Fibroblast of lung (primary cell): ENCODE data around the gene NXNL2. TPM values are rescaled to one million over a fixed set of nuclear protein-coding genes. Genes with fewer than 3 reads are reported as not detected.

Experiments used
- DNase-seq, 2 donors: peaks; one replicate each; pipeline versions ENCODE4 v3.0.0 to v3.0.0-alpha.2; 2010; ENCODE audit warnings: low read depth in 2 of 2
- H2AFZ ChIP-seq: 2 replicates; pipeline ENCODE4 v1.5.1; 2012; ENCODE audit warnings: low read length, control low read depth, inconsistent platforms
- H3K27ac ChIP-seq: 2 replicates; pipeline ENCODE4 v1.5.1; 2011; ENCODE audit warnings: low read length, control low read depth; ENCODE audit not compliant: insufficient read depth
- H3K27me3 ChIP-seq: 2 replicates; pipeline ENCODE4 v1.5.1; 2011; ENCODE audit warnings: mild to moderate bottlenecking, low read length; ENCODE audit not compliant: control insufficient read depth, insufficient read depth
- H3K36me3 ChIP-seq: 2 replicates; pipeline ENCODE4 v1.5.1; 2011; ENCODE audit warnings: low read length; ENCODE audit not compliant: control insufficient read depth, insufficient read depth
- H3K4me1 ChIP-seq: 2 replicates; pipeline ENCODE4 v1.5.1; 2011; ENCODE audit warnings: low read length; ENCODE audit not compliant: control insufficient read depth, insufficient read depth; ENCODE audit errors: extremely low read depth
- H3K4me2 ChIP-seq: 2 replicates; pipeline ENCODE4 v1.5.1; 2011; ENCODE audit warnings: low read length, control low read depth; ENCODE audit not compliant: insufficient read depth; ENCODE audit errors: extremely low read depth
- H3K4me3 ChIP-seq, 4 experiments: fragments of 200-600 bp in 1 of 4; sonication (generic) in 1 of 4; replicated peaks in 1 of 4; 2 replicates each; pipeline ENCODE4 v1.5.1; 2011 to 2016; ENCODE audit warnings: low read length in 4 of 4, low read depth in 3 of 4, mild to moderate bottlenecking in 3 of 4, control low read depth in 2 of 4, inconsistent platforms in 1 of 4, mixed read lengths in 1 of 4; ENCODE audit not compliant: insufficient read depth in 1 of 4; ENCODE audit errors: control extremely low read depth in 1 of 4
- H3K79me2 ChIP-seq: 2 replicates; pipeline ENCODE4 v1.5.1; 2012; ENCODE audit warnings: mild to moderate bottlenecking, low read length, inconsistent platforms; ENCODE audit not compliant: control insufficient read depth, insufficient read depth
- H3K9ac ChIP-seq: 2 replicates; pipeline ENCODE4 v1.5.1; 2011; ENCODE audit warnings: mild to moderate bottlenecking, low read length, control low read depth; ENCODE audit not compliant: insufficient read depth
- H3K9me3 ChIP-seq: 2 replicates; pipeline ENCODE4 v1.5.1; 2012; ENCODE audit warnings: low read depth, low read length; ENCODE audit not compliant: control insufficient read depth, insufficient read depth
- H4K20me1 ChIP-seq: 2 replicates; pipeline ENCODE4 v1.5.1; 2011; ENCODE audit warnings: low read length; ENCODE audit not compliant: control insufficient read depth, insufficient read depth; ENCODE audit errors: extremely low read depth
- CTCF ChIP-seq, 2 donors: IDR thresholded peaks in 1 of 2; conservative IDR thresholded peaks in 1 of 2; 1 replicate in 1 of 2; 2 replicates in 1 of 2; pipeline ENCODE4 v1.5.1; 2011 to 2012; ENCODE audit warnings: low read length in 2 of 2, control low read depth in 1 of 2, inconsistent platforms in 1 of 2, low read depth in 1 of 2, mild to moderate bottlenecking in 1 of 2
- EZH2 ChIP-seq: IDR thresholded peaks from 2 replicates; pipeline ENCODE4 v1.5.1; 2012; ENCODE audit warnings: low read length, control low read depth, mild to moderate bottlenecking; ENCODE audit errors: missing control alignments
- polyA plus RNA-seq, 2 donors: library from polyadenylated mRNA; depleted of rRNA in 1 of 2; stranded (reverse) in 1 of 2; unstranded in 1 of 2; fragments of >200 nt; gene quantifications; 2 replicates each; pipeline ENCODE4 v1.2.1, GENCODE V29; 2011 to 2012; ENCODE audit warnings: missing spikeins in 1 of 2
- total RNA-seq: library from RNA; depleted of rRNA; stranded (reverse); fragments of >200 nt; gene quantifications from 2 replicates; pipeline ENCODE4 v1.2.1, GENCODE V29; 2014

The NXNL2 gene
- total and polyA plus RNA-seq, 2 donors (not counting 1 experiment from before 2014, with no cell fraction given): 0.50 to 1.3 TPM

- H3K27ac ChIP-seq: no peak overlapping the region
- no peaks in the 10 kb centered on the region for H3K9me3 ChIP-seq
- no peak overlapping the region for H2AFZ ChIP-seq
- no peaks in the 10 kb centered on the region for H3K4me1 ChIP-seq
- no peak overlapping the region for H3K4me3 ChIP-seq
- H3K27me3 ChIP-seq: no peaks in the 10 kb centered on the region
- H3K79me2 ChIP-seq: no peaks in the 10 kb centered on the region
- H3K36me3 ChIP-seq: no peaks in the 10 kb centered on the region
- DNase-seq: no peak
- H3K9ac ChIP-seq: no peak overlapping the region
- no peaks in the 10 kb centered on the region for H4K20me1 ChIP-seq
- no peak for TF ChIP-seq EZH2
- TF ChIP-seq CTCF (conservative IDR thresholded peaks at IDR 0.05 in 1 of 2, IDR thresholded peaks at IDR 0.05 in 1 of 2; ENCODE audit: low read depth in 1 of 2, low read length in 2 of 2): no peak
- no peak overlapping the region for H3K4me2 ChIP-seq
These were observed 37.7 kb downstream of the NXNL2 start for GRCh38 chr9:88572684-88573083.

DNA sequence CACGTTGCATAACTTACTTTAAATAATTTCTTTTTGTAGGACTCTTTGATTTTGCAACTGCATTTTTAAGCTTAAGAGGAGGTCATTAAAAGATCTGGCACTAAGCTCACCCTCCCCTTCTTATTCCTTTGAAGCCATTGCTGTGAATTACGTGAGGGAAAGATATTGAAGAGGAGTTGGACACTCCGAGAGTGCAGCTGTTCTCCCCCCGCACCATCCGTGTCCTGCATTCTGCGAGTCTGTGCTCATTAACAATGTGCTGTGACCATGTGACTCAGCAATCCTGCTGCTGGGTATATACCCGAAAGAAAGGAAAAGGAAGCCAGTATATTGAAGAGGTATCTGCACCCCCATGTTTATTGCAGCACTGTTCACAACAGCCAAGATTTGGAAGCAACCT lies 40.0 kb downstream of the NXNL2 start:
- peak overlapping the region in 1 of 4 experiments; percentile 2 for H3K4me3 ChIP-seq
- H3K27me3 ChIP-seq: no peaks in the 10 kb centered on the region
- no peaks in the 10 kb centered on the region for H3K9me3 ChIP-seq
- H3K4me1 ChIP-seq: no peaks in the 10 kb centered on the region
- TF ChIP-seq CTCF (conservative IDR thresholded peaks at IDR 0.05 in 1 of 2, IDR thresholded peaks at IDR 0.05 in 1 of 2; ENCODE audit: low read depth in 1 of 2, low read length in 2 of 2) (no peak), EZH2 (no peak)
- H3K4me2 ChIP-seq: peak overlapping the region; percentile 1
- H4K20me1 ChIP-seq: no peaks in the 10 kb centered on the region
- H3K9ac ChIP-seq: no peak overlapping the region
- DNase-seq: peak; percentile 47 to 71
- H3K79me2 ChIP-seq: no peaks in the 10 kb centered on the region
- H2AFZ ChIP-seq: peak overlapping the region; percentile 4
- no peaks in the 10 kb centered on the region for H3K36me3 ChIP-seq
- H3K27ac ChIP-seq: no peak overlapping the region

DNA sequence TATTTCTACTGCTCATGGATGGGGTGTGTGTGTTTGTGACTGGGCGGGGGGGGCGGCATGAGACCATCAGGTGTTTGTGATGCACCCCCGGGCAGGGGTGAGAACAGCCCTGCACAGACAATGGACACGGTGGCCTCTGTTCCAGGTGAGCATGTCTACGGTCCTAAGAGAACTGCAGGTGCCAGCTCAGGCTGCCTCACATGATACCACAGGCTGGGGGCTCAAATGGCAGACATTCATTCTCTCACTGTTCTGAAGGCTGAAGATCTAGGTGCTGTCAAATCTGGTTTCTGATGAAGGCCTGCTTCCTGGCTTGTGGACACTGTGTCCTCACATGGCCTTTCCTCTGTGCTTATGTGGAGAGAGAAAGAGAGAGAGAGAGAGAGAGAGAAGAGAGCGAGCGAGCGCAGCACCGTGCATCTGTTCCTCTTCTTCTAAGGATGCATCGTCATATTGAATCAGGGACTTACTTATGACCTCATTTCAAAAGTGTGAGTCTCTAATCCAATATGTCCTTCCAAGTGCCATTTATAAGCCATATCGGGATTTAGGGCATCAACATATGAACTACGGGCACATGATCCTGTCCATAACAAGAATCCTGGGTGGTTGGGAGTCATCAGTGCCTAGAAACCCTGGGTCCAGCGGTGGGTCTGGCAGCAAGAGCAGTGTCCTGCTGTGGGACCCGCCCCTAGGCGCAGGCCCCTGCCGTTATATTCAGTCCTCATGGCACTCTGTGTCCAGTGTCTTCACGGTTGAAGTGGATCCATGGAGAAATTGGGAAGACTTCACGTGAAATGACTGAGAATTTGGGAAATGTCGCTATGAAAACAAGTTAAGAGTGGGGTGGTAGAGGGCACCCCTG lies 42.5 kb downstream of the NXNL2 start:
- no peaks in the 10 kb centered on the region for H3K9me3 ChIP-seq
- no peak overlapping the region for H3K27ac ChIP-seq
- H3K9ac ChIP-seq: no peak overlapping the region
- H3K79me2 ChIP-seq: no peaks in the 10 kb centered on the region
- no peak overlapping the region for H2AFZ ChIP-seq
- no peaks in the 10 kb centered on the region for H4K20me1 ChIP-seq
- TF ChIP-seq EZH2 (no peak), CTCF (conservative IDR thresholded peaks at IDR 0.05 in 1 of 2, IDR thresholded peaks at IDR 0.05 in 1 of 2; ENCODE audit: low read depth in 1 of 2, low read length in 2 of 2) (no peak)
- no peaks in the 10 kb centered on the region for H3K27me3 ChIP-seq
- no peak overlapping the region for H3K4me3 ChIP-seq
- no peak for DNase-seq
- H3K4me2 ChIP-seq: no peak overlapping the region
- no peaks in the 10 kb centered on the region for H3K36me3 ChIP-seq
- H3K4me1 ChIP-seq: no peaks in the 10 kb centered on the region
